Bronchial smooth muscle cell (primary cell): ENCODE measurements around the gene OR52A5. TPM values are rescaled to one million over a fixed set of nuclear protein-coding genes. Genes with fewer than 3 reads are reported as not detected.

Experiments
- total RNA-seq: library from RNA; depleted of rRNA; stranded (reverse); fragments of >200 nt; gene quantifications from 2 replicates; pipeline ENCODE4 v1.2.1, GENCODE V29; 2014

The OR52A5 gene
- not detected in 2 replicates for total RNA-seq

DNA sequence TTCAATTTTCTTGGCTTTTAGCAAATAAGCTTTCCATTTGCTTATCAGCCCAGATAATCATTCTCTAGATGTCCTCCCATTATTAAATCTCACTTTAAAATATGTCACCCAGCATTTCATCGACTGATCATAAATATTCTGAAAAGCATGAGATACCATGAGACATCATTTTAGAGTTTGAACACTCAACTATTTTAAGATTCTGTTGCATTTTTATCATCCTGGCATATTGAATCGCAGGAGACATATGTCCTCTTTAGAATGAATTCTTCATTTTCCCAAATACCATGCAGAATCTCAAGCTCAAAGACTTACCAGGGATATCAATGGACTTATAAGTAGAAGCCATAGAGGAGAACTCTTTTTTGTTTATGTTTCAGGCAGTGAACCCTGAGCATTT lies at the start of gene OR52A5:
Gene OR52A5, minus strand, starts transcription at position 361 of the 400 bp plus-strand sequence. CDS start 5,714 bp downstream, outside the sequence.

GRCh38 chr11:5154657-5155056 lies 16.5 kb upstream of the OR52A5 start, which contains the start of gene OR52A1:
Gene OR52A1, minus strand, starts transcription at chr11:5154757. Its CDS starts 2,388 bp downstream, at chr11:5152369.

Other genes with a start within 250 kb of the OR52A5 start
- not detected in 2 replicates for gene OR51A7, start 234.6 kb downstream of the OR52A5 start, total RNA-seq
- not detected in 2 replicates for gene OR51G2, start 219.0 kb downstream of the OR52A5 start, total RNA-seq
- not detected in 2 replicates for gene OR51G1, start 214.0 kb downstream of the OR52A5 start, total RNA-seq
- not detected in 2 replicates for gene OR51A4, start 190.8 kb downstream of the OR52A5 start, total RNA-seq
- not detected in 2 replicates for gene OR51A2, start 182.6 kb downstream of the OR52A5 start, total RNA-seq
- gene OR51L1, start 143.5 kb downstream of the OR52A5 start, total RNA-seq, result not detected in 2 replicates
- gene OR52J3, start 91.8 kb downstream of the OR52A5 start, total RNA-seq, result not detected in 2 replicates
- gene OR52E2, start 78.7 kb downstream of the OR52A5 start, total RNA-seq, result not detected in 2 replicates
- 0.16 TPM in 1 of 2 replicates, not detected in the other for gene OR52E1, start 68.8 kb downstream of the OR52A5 start, total RNA-seq
- not detected in 2 replicates for gene OR52A1, start 16.4 kb upstream of the OR52A5 start, total RNA-seq
- gene OR51V1, start 62.3 kb upstream of the OR52A5 start, total RNA-seq, result not detected in 2 replicates
- gene HBB, start 88.7 kb upstream of the OR52A5 start, total RNA-seq, result not detected in 2 replicates
- gene HBD, start 96.1 kb upstream of the OR52A5 start, total RNA-seq, result 0.34 TPM in 1 of 2 replicates, not detected in the other
- not detected in 2 replicates for gene HBG1, start 111.5 kb upstream of the OR52A5 start, total RNA-seq
- gene HBG2, start 116.4 kb upstream of the OR52A5 start, total RNA-seq, result 0.32 TPM in 1 of 2 replicates, not detected in the other
- gene HBE1, start 131.6 kb upstream of the OR52A5 start, total RNA-seq, result 0.09 TPM in 1 of 2 replicates, not detected in the other
- gene OR51B4, start 163.6 kb upstream of the OR52A5 start, total RNA-seq, result not detected in 2 replicates
- not detected in 2 replicates for gene OR51B2, start 185.9 kb upstream of the OR52A5 start, total RNA-seq
- gene OR51B5, start 205.2 kb upstream of the OR52A5 start, total RNA-seq, result 0.26 and 0.32 TPM in 2 replicates
- not detected in 2 replicates for gene OR51B6, start 213.2 kb upstream of the OR52A5 start, total RNA-seq
- not detected in 2 replicates for gene OR51M1, start 245.5 kb upstream of the OR52A5 start, total RNA-seq